K562 (cell line): Measurements from ENCODE around the gene DHX40. TPM values are rescaled to one million over a fixed set of nuclear protein-coding genes. Genes with fewer than 3 reads are reported as not detected.

ENCODE experiments used
- ATF6 ChIP-seq: sonication (generic); formaldehyde crosslinking; IDR thresholded peaks from 2 replicates; pipeline ENCODE4 v1.4.0; 2020; ENCODE audit warnings: mild to moderate bottlenecking, missing genetic modification reagents
- CBFB ChIP-seq: sonication (generic); formaldehyde crosslinking; IDR thresholded peaks from 2 replicates; pipeline ENCODE4 v1.4.0; 2020; ENCODE audit warnings: mild to moderate bottlenecking, missing genetic modification reagents
- CXXC5 ChIP-seq: fragments of 250-450 bp; sonication (Bioruptor Pico); IDR thresholded peaks from 2 replicates; pipeline ENCODE4 v1.8.0; 2022; ENCODE audit warnings: inconsistent platforms, mild to moderate bottlenecking, moderate library complexity
- DPF2 ChIP-seq: fragments of 450-650 bp; IDR thresholded peaks from 2 replicates; pipeline ENCODE4 v1.6.1; 2016
- EHMT2 ChIP-seq: fragments of 450-650 bp; IDR thresholded peaks from 2 replicates; pipeline ENCODE4 v1.6.1; 2018; ENCODE audit warnings: antibody characterized with exemption
- GTF3C2 ChIP-seq: IDR thresholded peaks from 3 replicates; pipeline ENCODE4 v1.6.1; 2011; ENCODE audit warnings: borderline replicate concordance, mild to moderate bottlenecking, moderate library complexity; ENCODE audit not compliant: insufficient read length; ENCODE audit errors: extremely low read depth
- HEY1 ChIP-seq: fragments of 250-450 bp; sonication (Bioruptor Pico); IDR thresholded peaks from 2 replicates; pipeline ENCODE4 v1.5.0; 2020; ENCODE audit warnings: mild to moderate bottlenecking, moderate library complexity, borderline replicate concordance
- NCOA2 ChIP-seq, 2 experiments: fragments of 450-650 bp; IDR thresholded peaks; 2 replicates each; pipeline ENCODE4 v1.6.1; 2018; ENCODE audit warnings: mild to moderate bottlenecking in 2 of 2, moderate library complexity in 1 of 2; ENCODE audit not compliant: partially characterized antibody in 2 of 2
- NR2C1 ChIP-seq, 2 experiments: fragments of 450-650 bp; IDR thresholded peaks; 2 replicates each; pipeline ENCODE4 v1.6.1; 2017; ENCODE audit warnings: mild to moderate bottlenecking in 2 of 2, antibody characterized with exemption in 1 of 2, inconsistent platforms in 1 of 2, missing compliant biosample characterization in 1 of 2, missing genetic modification characterization in 1 of 2
- PHB ChIP-seq: fragments of 250-450 bp; sonication (Bioruptor Pico); IDR thresholded peaks from 2 replicates; pipeline ENCODE4 v1.5.0; 2021
- PREB ChIP-seq: sonication (generic); formaldehyde crosslinking; IDR thresholded peaks from 2 replicates; pipeline ENCODE4 v1.8.1; 2023; ENCODE audit warnings: mild to moderate bottlenecking, missing genetic modification reagents
- SAFB2 ChIP-seq: fragments of 200-400 bp; formaldehyde crosslinking; IDR thresholded peaks from 2 replicates; pipeline ENCODE4 v1.6.1; 2018; ENCODE audit warnings: borderline replicate concordance, low read length, low read depth, moderate library complexity; ENCODE audit not compliant: severe bottlenecking
- TEAD1 ChIP-seq, 2 experiments: fragments of 450-650 bp in 1 of 2; sonication (generic) in 1 of 2; formaldehyde crosslinking; IDR thresholded peaks; 2 replicates each; pipeline versions ENCODE4 v1.4.0 to v1.8.0; 2020 to 2022; ENCODE audit warnings: mild to moderate bottlenecking in 2 of 2, missing genetic modification reagents in 1 of 2
- ZNF197 ChIP-seq: fragments of 200-800 bp; sonication (Bioruptor generic); IDR thresholded peaks from 2 replicates; pipeline ENCODE4 v1.6.1; 2016; ENCODE audit warnings: low read depth, missing genetic modification characterization, missing compliant biosample characterization
- ZNF57 ChIP-seq: fragments of 450-650 bp; formaldehyde crosslinking; IDR thresholded peaks from 2 replicates; pipeline ENCODE4 v1.4.0; 2020; ENCODE audit warnings: mild to moderate bottlenecking, moderate library complexity
- polyA plus RNA-seq, 8 experiments: library from polyadenylated mRNA; depleted of rRNA in 4 of 8; stranded (reverse) in 5 of 8; unstranded in 3 of 8; fragments of >200 nt; fragmentation: Nextera tagmentation in 2 of 8; fragmentation: Illumina TruSeq in 1 of 8; extraction: Ambion mirVana in 2 of 8; extraction: Trizol in 1 of 8; gene quantifications; 2 replicates each; pipeline versions ENCODE4 v1.2.1 to v1.2.3, GENCODE V29; 2011 to 2014; ENCODE audit warnings: inconsistent platforms in 1 of 8, missing spikeins in 1 of 8
- total RNA-seq, 7 experiments: library from RNA; depleted of rRNA in 6 of 7; stranded (reverse); fragments of >200 nt in 6 of 7; fragmentation: Illumina TruSeq in 2 of 7; extraction: Trizol in 2 of 7; gene quantifications; 2 replicates each; pipeline versions ENCODE4 v1.2.1 to v1.2.3, GENCODE V29; 2011 to 2021; ENCODE audit warnings: low replicate concordance in 1 of 7
- TF ChIP-seq, protein P1 (sequence below): fragments of 450-650 bp; formaldehyde crosslinking; conservative IDR thresholded peaks from 2 replicates; pipeline ENCODE4 v1.4.0; 2022; ENCODE audit warnings: mild to moderate bottlenecking, missing genetic modification characterization

The DHX40 gene
- total and polyA plus RNA-seq, 9 of the 15 experiments (the other 6 are each of a cell fraction or from before 2014, with no cell fraction given), result 7.2 to 38.6 (median 18.7) TPM

GRCh38 chr17:59620518-59621259, 55.3 kb downstream of the DHX40 start (continued):
- TF ChIP-seq NCOA2 (IDR thresholded peaks at IDR 0.05; ENCODE audit: partially characterized antibody in 2 of 2), result no peak
- TF ChIP-seq CBFB (CRISPR knock-in tag), result no peak
- peak; percentile 43; the same call in 1 of the 2 replicates for TF ChIP-seq DPF2
- TF ChIP-seq HEY1 (CRISPR knock-in tag), result no peak
- no peak for TF ChIP-seq PREB
- no peak for TF ChIP-seq TEAD1 (CRISPR knock-in tag; IDR thresholded peaks at IDR 0.05)
- TF ChIP-seq CXXC5 (CRISPR knock-in tag), result 0 out of 2 replicates have a peak, but pooled peaks have one; percentile 24
- no peak for TF ChIP-seq EHMT2
- no peak for TF ChIP-seq GTF3C2
- no peak for TF ChIP-seq ZNF197 (CRISPR knock-in tag)
- no peak for TF ChIP-seq PHB (CRISPR knock-in tag)
- TF ChIP-seq, protein P1, sequence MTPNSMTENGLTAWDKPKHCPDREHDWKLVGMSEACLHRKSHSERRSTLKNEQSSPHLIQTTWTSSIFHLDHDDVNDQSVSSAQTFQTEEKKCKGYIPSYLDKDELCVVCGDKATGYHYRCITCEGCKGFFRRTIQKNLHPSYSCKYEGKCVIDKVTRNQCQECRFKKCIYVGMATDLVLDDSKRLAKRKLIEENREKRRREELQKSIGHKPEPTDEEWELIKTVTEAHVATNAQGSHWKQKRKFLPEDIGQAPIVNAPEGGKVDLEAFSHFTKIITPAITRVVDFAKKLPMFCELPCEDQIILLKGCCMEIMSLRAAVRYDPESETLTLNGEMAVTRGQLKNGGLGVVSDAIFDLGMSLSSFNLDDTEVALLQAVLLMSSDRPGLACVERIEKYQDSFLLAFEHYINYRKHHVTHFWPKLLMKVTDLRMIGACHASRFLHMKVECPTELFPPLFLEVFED (CRISPR knock-in tag), result no peak
- TF ChIP-seq SAFB2, result no peak
- no peak for TF ChIP-seq ATF6
- TF ChIP-seq ZNF57 (CRISPR knock-in tag), result no peak
- TF ChIP-seq NR2C1 (IDR thresholded peaks at IDR 0.05), result no peak
- TF ChIP-seq NR2C1 (tag; IDR thresholded peaks at IDR 0.05), result no peak
